Activated T-cell treated with anti-CD3 and anti-CD28 coated beads for 48 hours (primary cell): ENCODE data around the gene PNPLA3.
A peak's percentile ranks its signal among the peaks of the same experiment; 100 is the strongest.
"Not testable (repeated sequence)": the region's sequence is repeated elsewhere in the genome, so short reads cannot be mapped to it uniquely, and the experiment has no call there.

Experiments
- DNase-seq: peaks from one replicate; pipeline ENCODE4 v3.0.0-alpha.2; 2020; ENCODE audit warnings: low read depth

The PNPLA3 gene

GRCh38 chr22:43889860-43890253, 33.7 kb upstream of the PNPLA3 start:
- DNase-seq, result no peak

GRCh38 chr22:43890901-43891331, 32.7 kb upstream of the PNPLA3 start:
- DNase-seq, result no peak

GRCh38 chr22:43891360-43892182, 32.0 kb upstream of the PNPLA3 start, which contains the start of gene PNPLA5:
Gene PNPLA5 (minus strand): TSS chr22:43892013. CDS start chr22:43891880, 133 bp downstream.
- peak; percentile 31 for DNase-seq

- DNase-seq, result no peak
Observed at GRCh38 chr22:43892183-43892894, 31.3 kb upstream of the PNPLA3 start.

- no peak for DNase-seq
Observed at GRCh38 chr22:43893266-43893665, 30.3 kb upstream of the PNPLA3 start.

GRCh38 chr22:43894122-43894521, 29.5 kb upstream of the PNPLA3 start:
- DNase-seq, result no peak

- no peak for DNase-seq
Observed at GRCh38 chr22:43895986-43896645, 27.5 kb upstream of the PNPLA3 start.

- DNase-seq, result peak; percentile 31
Observed at GRCh38 chr22:43897751-43898261, 25.8 kb upstream of the PNPLA3 start.

GRCh38 chr22:43900206-43900605, 23.4 kb upstream of the PNPLA3 start:
- DNase-seq, result no peak

GRCh38 chr22:43901976-43902643, 21.5 kb upstream of the PNPLA3 start:
- no peak for DNase-seq

GRCh38 chr22:43903033-43903432, 20.6 kb upstream of the PNPLA3 start:
- not testable (repeated sequence) for DNase-seq

- DNase-seq, result peak; percentile 26
Observed at GRCh38 chr22:43904412-43904811, 19.2 kb upstream of the PNPLA3 start.

GRCh38 chr22:43905681-43906080, 17.9 kb upstream of the PNPLA3 start:
- DNase-seq, result no peak

- DNase-seq, result no peak
Observed at GRCh38 chr22:43909708-43910107, 13.9 kb upstream of the PNPLA3 start.

GRCh38 chr22:43910178-43910695, 13.4 kb upstream of the PNPLA3 start:
- DNase-seq, result no peak

GRCh38 chr22:43911351-43911750, 12.3 kb upstream of the PNPLA3 start:
- DNase-seq, result no peak

GRCh38 chr22:43917521-43917920, 6.1 kb upstream of the PNPLA3 start:
- DNase-seq, result no peak

- no peak for DNase-seq
Observed at GRCh38 chr22:43919106-43919973, 4.3 kb upstream of the PNPLA3 start.

- DNase-seq, result no peak
Observed at GRCh38 chr22:43921370-43921769, 2.2 kb upstream of the PNPLA3 start.

- no peak for DNase-seq
Observed at GRCh38 chr22:43922123-43922522, 1.5 kb upstream of the PNPLA3 start.

- DNase-seq, result no peak
Observed at GRCh38 chr22:43923191-43923590, 414 bp upstream of the PNPLA3 start.
